CD4-positive, alpha-beta T cell (primary cell): ENCODE measurements around the gene FAM222A. TPM values are rescaled to one million over a fixed set of nuclear protein-coding genes. Genes with fewer than 3 reads are reported as not detected.

Experiments
- ATAC-seq: fragments of 200-7000 bp; cut with Tn5 transposase; one replicate; pipeline ENCODE4 v1.10.0; 2022; ENCODE audit warnings: mild to moderate bottlenecking; ENCODE audit not compliant: poor library complexity
- CTCF ChIA-PET: fragments of 350-600 bp; sonication (Branson Sonifier 250); formaldehyde crosslinking; loops from one replicate; lab custom pipeline; 2021; ENCODE audit warnings: antibody characterized with exemption, inconsistent platforms; lab: Charles Lee
- POLR2A ChIA-PET: fragments of 350-600 bp; sonication (Branson Sonifier 250); formaldehyde crosslinking; loops from one replicate; lab custom pipeline; 2021; ENCODE audit warnings: antibody characterized with exemption, inconsistent platforms; lab: Charles Lee
- DNase-seq, 14 experiments: peaks; one replicate each; pipeline ENCODE4 v3.0.0-alpha.2; 2013 to 2020; ENCODE audit warnings: mixed read lengths in 2 of 14
- H3K27ac ChIP-seq, 2 donors: one replicate each; pipeline versions ENCODE4 v1.5.1 to v1.7.0; 2013; ENCODE audit warnings: low read length in 2 of 2, low read depth in 1 of 2, mild to moderate bottlenecking in 1 of 2
- H3K27me3 ChIP-seq, 2 experiments: 1 replicate in 1 of 2; 2 replicates in 1 of 2; pipeline versions ENCODE4 v1.6.1 to v1.7.0; 2013; ENCODE audit warnings: low read length in 2 of 2, control low read depth in 1 of 2, mild to moderate bottlenecking in 1 of 2, moderate library complexity in 1 of 2; ENCODE audit not compliant: insufficient read depth in 2 of 2, control insufficient read depth in 1 of 2
- H3K36me3 ChIP-seq: one replicate; pipeline ENCODE4 v1.6.1; 2013; ENCODE audit warnings: low read length, control low read depth; ENCODE audit not compliant: insufficient read depth
- H3K4me1 ChIP-seq: one replicate; pipeline ENCODE4 v1.6.1; 2013; ENCODE audit warnings: low read length, control low read depth; ENCODE audit not compliant: insufficient read depth
- H3K4me3 ChIP-seq: one replicate; pipeline ENCODE4 v1.5.1; 2013; ENCODE audit warnings: mild to moderate bottlenecking, low read length, moderate library complexity
- H3K9me3 ChIP-seq, 2 experiments: 1 replicate in 1 of 2; 2 replicates in 1 of 2; pipeline versions ENCODE4 v1.6.1 to v1.7.0; 2013; ENCODE audit warnings: low read length in 2 of 2, mild to moderate bottlenecking in 2 of 2, control low read depth in 1 of 2, moderate library complexity in 1 of 2; ENCODE audit not compliant: control insufficient read depth in 1 of 2, insufficient read depth in 1 of 2
- H3K27ac Mint-ChIP-seq: one replicate; pipeline ENCODE4 v1.8.0; 2020; ENCODE audit warnings: mixed read lengths
- H3K27me3 Mint-ChIP-seq: one replicate; pipeline ENCODE4 v1.8.0; 2021; ENCODE audit warnings: mixed read lengths
- H3K36me3 Mint-ChIP-seq: one replicate; pipeline ENCODE4 v1.8.0; 2021; ENCODE audit warnings: low read depth, mixed read lengths
- H3K4me1 Mint-ChIP-seq: one replicate; pipeline ENCODE4 v1.8.0; 2021; ENCODE audit warnings: low read depth, mixed read lengths
- H3K4me3 Mint-ChIP-seq: one replicate; pipeline ENCODE4 v1.8.0; 2020; ENCODE audit warnings: mild to moderate bottlenecking, mixed read lengths
- H3K9me3 Mint-ChIP-seq: one replicate; pipeline ENCODE4 v1.8.0; 2020; ENCODE audit warnings: mixed read lengths
- intact Hi-C, 2 experiments: fragments of 100-400 bp; cut with DNase I in 1 of 2; cut with micrococcal nuclease in 1 of 2; formaldehyde crosslinking; loops; one replicate each; pipeline versions ENCODE4 v1.15.1 to v1.9.0; 2023 to 2025; cut with DNase I, micrococcal nuclease
- total RNA-seq, 174 experiments: library from RNA in 2 of 174; stranded (reverse) in 2 of 174; gene quantifications; one replicate each; pipeline ENCODE4 v1.2.3 and lab custom pipeline; 2021 to 2026
- TF ChIP-seq, protein P1 (sequence below): fragments of 200-600 bp; IDR thresholded peaks from one replicate; pipeline ENCODE4 v1.8.0; 2022; ENCODE audit warnings: antibody characterized with exemption, mild to moderate bottlenecking

FAM222A gene
- total RNA-seq, 2 experiments from 2014 or later, result 1.1 to 1.7 TPM

DNA sequence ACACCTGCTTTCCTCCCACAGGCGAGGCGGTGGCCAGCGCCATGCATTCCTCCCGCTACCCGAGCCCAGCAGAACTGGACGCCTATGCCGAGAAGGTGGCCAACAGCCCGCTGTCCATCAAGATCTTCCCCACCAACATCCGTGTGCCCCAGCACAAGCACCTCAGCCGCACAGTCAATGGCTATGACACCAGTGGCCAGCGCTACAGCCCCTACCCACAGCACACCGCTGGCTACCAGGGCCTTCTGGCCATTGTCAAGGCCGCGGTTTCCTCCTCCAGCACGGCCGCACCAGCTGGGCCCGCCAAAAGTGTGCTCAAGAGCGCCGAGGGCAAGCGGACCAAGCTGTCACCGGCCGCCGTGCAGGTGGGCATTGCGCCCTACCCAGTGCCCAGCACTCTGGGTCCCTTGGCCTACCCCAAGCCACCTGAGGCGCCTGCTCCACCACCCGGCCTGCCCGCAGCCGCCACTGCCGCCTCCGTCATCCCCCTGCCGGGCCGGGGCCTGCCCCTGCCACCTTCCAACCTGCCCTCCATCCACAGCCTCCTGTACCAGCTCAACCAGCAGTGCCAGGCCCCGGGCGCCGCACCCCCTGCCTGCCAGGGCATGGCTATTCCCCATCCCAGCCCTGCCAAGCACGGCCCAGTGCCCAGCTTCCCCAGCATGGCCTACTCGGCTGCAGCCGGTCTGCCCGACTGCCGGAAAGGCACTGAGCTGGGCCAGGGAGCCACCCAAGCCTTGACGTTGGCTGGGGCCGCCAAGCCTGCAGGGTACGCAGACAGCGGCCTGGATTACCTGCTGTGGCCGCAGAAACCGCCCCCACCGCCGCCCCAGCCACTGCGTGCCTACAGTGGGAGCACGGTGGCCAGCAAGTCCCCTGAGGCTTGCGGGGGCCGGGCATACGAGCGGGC, 54.6 kb downstream of the FAM222A start:
- no peaks in the 10 kb centered on the region for H3K27me3 ChIP-seq
- H3K9me3 Mint-ChIP-seq, result no peaks in the 10 kb centered on the region
- H3K4me1 ChIP-seq, result no peaks in the 10 kb centered on the region
- H3K36me3 ChIP-seq, result no peaks in the 10 kb centered on the region
- no peak overlapping the region for H3K27ac Mint-ChIP-seq
- ATAC-seq (no peak), DNase-seq (peak in 1 of 14 experiments; percentile 31)
- no peak overlapping the region for H3K4me3 ChIP-seq
- CTCF ChIA-PET, result no interaction called here
- intact Hi-C loops, result no loop called here
- H3K4me3 Mint-ChIP-seq, result no peak overlapping the region
- H3K4me1 Mint-ChIP-seq, result no peaks in the 10 kb centered on the region
- no peaks in the 10 kb centered on the region for H3K27me3 Mint-ChIP-seq
- H3K27ac ChIP-seq, result no peak overlapping the region
- peaks cover 0 to 2% of the 10 kb centered on the region in 2 experiments for H3K9me3 ChIP-seq
- TF ChIP-seq, protein P1, sequence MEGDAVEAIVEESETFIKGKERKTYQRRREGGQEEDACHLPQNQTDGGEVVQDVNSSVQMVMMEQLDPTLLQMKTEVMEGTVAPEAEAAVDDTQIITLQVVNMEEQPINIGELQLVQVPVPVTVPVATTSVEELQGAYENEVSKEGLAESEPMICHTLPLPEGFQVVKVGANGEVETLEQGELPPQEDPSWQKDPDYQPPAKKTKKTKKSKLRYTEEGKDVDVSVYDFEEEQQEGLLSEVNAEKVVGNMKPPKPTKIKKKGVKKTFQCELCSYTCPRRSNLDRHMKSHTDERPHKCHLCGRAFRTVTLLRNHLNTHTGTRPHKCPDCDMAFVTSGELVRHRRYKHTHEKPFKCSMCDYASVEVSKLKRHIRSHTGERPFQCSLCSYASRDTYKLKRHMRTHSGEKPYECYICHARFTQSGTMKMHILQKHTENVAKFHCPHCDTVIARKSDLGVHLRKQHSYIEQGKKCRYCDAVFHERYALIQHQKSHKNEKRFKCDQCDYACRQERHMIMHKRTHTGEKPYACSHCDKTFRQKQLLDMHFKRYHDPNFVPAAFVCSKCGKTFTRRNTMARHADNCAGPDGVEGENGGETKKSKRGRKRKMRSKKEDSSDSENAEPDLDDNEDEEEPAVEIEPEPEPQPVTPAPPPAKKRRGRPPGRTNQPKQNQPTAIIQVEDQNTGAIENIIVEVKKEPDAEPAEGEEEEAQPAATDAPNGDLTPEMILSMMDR, result no peak
- POLR2A ChIA-PET, result no interaction called here
- no peaks in the 10 kb centered on the region for H3K36me3 Mint-ChIP-seq

DNA sequence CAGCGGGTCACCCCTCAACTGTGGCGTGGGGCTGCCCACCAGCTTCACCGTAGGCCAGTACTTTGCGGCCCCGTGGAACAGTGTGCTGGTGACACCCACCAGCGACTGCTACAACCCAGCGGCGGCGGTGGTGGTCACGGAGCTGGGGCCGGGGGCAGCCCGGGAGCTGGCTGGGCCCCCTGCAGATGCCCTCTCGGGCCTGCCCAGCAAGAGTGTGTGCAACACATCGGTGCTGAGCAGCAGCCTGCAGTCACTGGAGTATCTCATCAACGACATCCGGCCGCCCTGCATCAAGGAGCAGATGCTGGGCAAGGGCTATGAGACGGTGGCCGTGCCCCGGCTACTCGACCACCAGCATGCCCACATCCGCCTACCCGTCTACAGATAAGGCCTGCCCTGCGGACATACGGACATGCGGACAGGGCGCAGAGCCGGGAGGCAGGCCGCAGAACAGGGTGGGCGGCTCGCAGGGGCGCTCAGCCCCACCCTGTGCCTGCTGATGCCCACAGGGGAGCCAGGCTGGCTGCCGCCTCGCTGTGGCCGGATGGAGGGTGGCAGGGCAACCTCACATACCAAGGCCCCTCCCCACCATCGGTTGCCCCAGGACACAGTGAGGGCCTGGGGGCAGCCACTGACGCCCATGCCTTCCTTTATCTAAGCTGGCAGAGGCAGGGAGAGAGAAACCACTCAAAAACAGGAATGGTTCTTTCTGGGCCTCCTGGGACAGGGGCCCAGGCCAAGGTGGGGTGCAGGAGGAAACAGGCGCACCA, 55.5 kb downstream of the FAM222A start:
- intact Hi-C loops, result no loop called here
- Histone ChIP-seq H3K36me3 (no peaks in the 10 kb centered on the region), H3K4me1 (peaks cover 3% of the 10 kb centered on the region), H3K27me3 (no peaks in the 10 kb centered on the region), H3K9me3 (no peaks in the 10 kb centered on the region), H3K27ac (no peak overlapping the region), H3K4me3 (no peak overlapping the region)
- Mint-ChIP-seq H3K36me3 (no peaks in the 10 kb centered on the region), H3K27me3 (no peaks in the 10 kb centered on the region), H3K4me1 (no peaks in the 10 kb centered on the region), H3K27ac (no peak overlapping the region), H3K9me3 (no peaks in the 10 kb centered on the region), H3K4me3 (no peak overlapping the region)
- no peak for ATAC-seq
- ChIA-PET POLR2A (no interaction called here), CTCF (no interaction called here)
- TF ChIP-seq, protein P1, result no peak
- peak in 1 of 14 experiments; percentile 29 for DNase-seq

DNA sequence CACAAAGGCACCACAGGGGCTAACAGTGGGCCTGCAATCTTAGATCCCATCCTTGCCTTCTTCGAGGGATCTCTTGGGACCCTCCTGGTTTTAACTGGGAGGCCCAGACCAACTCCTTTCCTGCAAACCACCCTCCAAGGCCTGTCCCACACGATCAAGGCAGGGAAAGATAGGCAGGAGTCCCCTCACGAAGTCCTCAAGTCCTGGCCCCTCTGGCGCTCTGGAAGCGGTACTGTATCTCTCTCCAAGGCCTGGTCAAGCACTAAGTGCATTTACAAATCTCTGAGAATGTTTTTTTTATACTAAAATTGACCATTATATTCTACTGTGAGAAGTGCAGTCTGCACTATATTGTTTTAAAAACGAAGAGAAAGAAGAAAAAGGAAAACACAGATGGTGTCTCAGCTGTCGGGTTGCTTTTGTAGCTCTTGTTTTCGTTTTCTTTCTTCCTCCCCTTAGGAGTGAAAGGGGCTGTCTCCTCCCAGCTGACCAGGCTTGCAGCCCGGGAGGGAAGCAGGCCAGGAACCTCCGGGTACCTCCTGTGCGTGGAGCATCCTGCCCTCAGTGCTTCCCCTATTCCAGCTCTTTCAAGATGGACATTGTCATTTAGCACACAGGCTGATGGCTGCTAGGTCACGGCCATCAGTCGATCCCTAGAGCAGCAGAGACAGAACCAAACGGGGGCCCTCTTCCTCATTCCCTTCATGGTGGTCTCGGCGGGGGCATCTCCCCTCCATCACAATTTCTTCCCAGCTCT, 56.7 kb downstream of the FAM222A start:
- Histone ChIP-seq H3K4me3 (no peak overlapping the region), H3K27me3 (no peaks in the 10 kb centered on the region), H3K4me1 (peaks cover 3% of the 10 kb centered on the region), H3K27ac (no peak overlapping the region), H3K9me3 (no peaks in the 10 kb centered on the region), H3K36me3 (no peaks in the 10 kb centered on the region)
- ATAC-seq (no peak), DNase-seq (peak in 1 of 14 experiments; percentile 12)
- ChIA-PET POLR2A (no interaction called here), CTCF (no interaction called here)
- no peaks in the 10 kb centered on the region for H3K27me3 Mint-ChIP-seq
- no peak overlapping the region for H3K4me3 Mint-ChIP-seq
- TF ChIP-seq, protein P1, result no peak
- no peaks in the 10 kb centered on the region for H3K4me1 Mint-ChIP-seq
- H3K36me3 Mint-ChIP-seq, result no peaks in the 10 kb centered on the region
- no peak overlapping the region for H3K27ac Mint-ChIP-seq
- intact Hi-C loops, result no loop called here
- no peaks in the 10 kb centered on the region for H3K9me3 Mint-ChIP-seq
